ENCODE measurements around the gene MTHFD1.

DNA sequence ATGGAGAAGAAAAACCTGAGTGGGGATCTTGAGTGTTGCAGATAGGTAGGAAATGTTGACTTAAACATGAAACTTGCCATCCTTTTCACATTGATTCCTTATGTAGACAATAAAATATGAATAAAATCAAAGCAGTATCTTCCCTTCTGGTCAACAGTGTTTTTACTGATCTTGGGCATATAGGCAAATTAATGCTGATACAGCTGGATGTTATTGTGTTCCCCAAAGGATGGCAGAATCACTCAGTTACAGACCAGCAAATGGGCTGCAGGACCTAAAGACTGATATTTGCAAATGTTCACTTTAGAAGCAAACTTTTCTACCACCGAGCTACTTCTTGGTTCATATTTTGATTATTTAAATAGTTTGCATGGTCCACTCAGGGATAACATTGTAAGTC, 33.9 kb downstream of the MTHFD1 start:
- TF ChIP-seq POLR2A (IDR thresholded peaks at IDR 0.05; ENCODE audit: low read depth, low read length) (no peak), POLR2AphosphoS5 (IDR thresholded peaks at IDR 0.05; ENCODE audit: low read depth, low read length) (no peak)

Measured in GM12892 (cell line).